ENCODE measurements around the gene SH3RF3. TPM values are rescaled to one million over a fixed set of nuclear protein-coding genes. Genes with fewer than 3 reads are reported as not detected.

Gene SH3RF3
- total and polyA plus RNA-seq, 9 of the 15 experiments (the other 6 are each of a cell fraction or from before 2014, with no cell fraction given), result 0.02 TPM; not detected in 8

DNA sequence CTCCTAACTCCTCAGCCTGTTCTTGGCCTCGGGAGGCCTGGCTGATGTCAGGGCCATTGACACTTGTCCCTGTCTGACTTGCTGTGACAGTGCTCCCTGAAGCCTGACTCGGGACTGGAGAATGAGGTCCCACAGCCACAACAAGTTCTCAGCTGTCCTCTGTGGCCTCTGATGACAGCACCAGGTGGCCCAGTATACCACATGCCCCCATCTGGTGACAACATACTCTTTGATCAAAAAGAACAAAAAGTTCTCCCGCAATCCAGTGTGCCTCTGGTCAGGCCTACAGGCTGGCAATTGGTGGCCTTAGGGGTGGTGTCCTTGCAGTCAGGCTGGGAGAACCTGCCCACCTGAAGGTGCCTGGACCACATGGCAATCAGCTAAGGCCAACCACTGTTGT, 382.2 kb downstream of the SH3RF3 start:
- Histone ChIP-seq H3K9me1 (ENCODE audit: control insufficient read depth, insufficient read depth, low read length) (no peaks in the 10 kb centered on the region), H2AFZ (ENCODE audit: low read depth, low read length) (no peak overlapping the region), H3K4me2 (ENCODE audit: insufficient read depth, low read length) (no peak overlapping the region), H3K9me3 (replicated peaks; ENCODE audit: control insufficient read depth, insufficient read depth, low read depth, low read length) (no peaks in the 10 kb centered on the region), H4K20me1 (replicated peaks; ENCODE audit: control insufficient read depth, insufficient read depth, low read length) (peaks cover 4% of the 10 kb centered on the region), H3K9ac (ENCODE audit: insufficient read depth in 1 of 2, low read depth in 2 of 2, low read length in 2 of 2) (no peak overlapping the region), H3K4me3 (no peak overlapping the region), H3K4me1 (replicated peaks in 1 of 2; ENCODE audit: control insufficient read depth in 2 of 2, insufficient read depth in 2 of 2, low read length in 2 of 2) (peaks cover 0 to 2% of the 10 kb centered on the region in 2 experiments; a peak in 1 of 5 replicates), H3K27me3 (ENCODE audit: control insufficient read depth in 2 of 2, insufficient read depth in 2 of 2, low read length in 2 of 2) (peaks cover 0 to 15% of the 10 kb centered on the region in 2 experiments; a peak in 1 of 5 replicates), H3K79me2 (ENCODE audit: control insufficient read depth, insufficient read depth, low read length) (no peaks in the 10 kb centered on the region), H3K36me3 (ENCODE audit: control insufficient read depth, insufficient read depth, low read length) (no peaks in the 10 kb centered on the region), H3K27ac (ENCODE audit: extremely low read depth, low read depth, low read length) (no peak overlapping the region)
- TF ChIP-seq OTX1 (CRISPR knock-in tag; IDR thresholded peaks at IDR 0.05) (no peak), ZNF184 (CRISPR knock-in tag; IDR thresholded peaks at IDR 0.05) (no peak), ZNF282 (CRISPR knock-in tag; IDR thresholded peaks at IDR 0.05) (no peak), ZBTB7A (IDR thresholded peaks at IDR 0.05; ENCODE audit: borderline replicate concordance, control insufficient read depth, low read depth, low read length) (no peak)
- TF ChIP-seq, protein P1, sequence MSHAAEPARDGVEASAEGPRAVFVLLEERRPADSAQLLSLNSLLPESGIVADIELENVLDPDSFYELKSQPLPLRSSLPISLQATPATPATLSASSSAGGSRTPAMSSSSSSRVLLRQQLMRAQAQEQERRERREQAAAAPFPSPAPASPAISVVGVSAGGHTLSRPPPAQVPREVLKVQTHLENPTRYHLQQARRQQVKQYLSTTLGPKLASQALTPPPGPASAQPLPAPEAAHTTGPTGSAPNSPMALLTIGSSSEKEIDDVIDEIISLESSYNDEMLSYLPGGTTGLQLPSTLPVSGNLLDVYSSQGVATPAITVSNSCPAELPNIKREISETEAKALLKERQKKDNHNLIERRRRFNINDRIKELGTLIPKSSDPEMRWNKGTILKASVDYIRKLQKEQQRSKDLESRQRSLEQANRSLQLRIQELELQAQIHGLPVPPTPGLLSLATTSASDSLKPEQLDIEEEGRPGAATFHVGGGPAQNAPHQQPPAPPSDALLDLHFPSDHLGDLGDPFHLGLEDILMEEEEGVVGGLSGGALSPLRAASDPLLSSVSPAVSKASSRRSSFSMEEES (CRISPR knock-in tag; IDR thresholded peaks at IDR 0.05), result no peak
- TF ChIP-seq, protein P2, sequence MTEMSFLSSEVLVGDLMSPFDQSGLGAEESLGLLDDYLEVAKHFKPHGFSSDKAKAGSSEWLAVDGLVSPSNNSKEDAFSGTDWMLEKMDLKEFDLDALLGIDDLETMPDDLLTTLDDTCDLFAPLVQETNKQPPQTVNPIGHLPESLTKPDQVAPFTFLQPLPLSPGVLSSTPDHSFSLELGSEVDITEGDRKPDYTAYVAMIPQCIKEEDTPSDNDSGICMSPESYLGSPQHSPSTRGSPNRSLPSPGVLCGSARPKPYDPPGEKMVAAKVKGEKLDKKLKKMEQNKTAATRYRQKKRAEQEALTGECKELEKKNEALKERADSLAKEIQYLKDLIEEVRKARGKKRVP (CRISPR knock-in tag; IDR thresholded peaks at IDR 0.05), result no peak
- TF ChIP-seq, protein P3, sequence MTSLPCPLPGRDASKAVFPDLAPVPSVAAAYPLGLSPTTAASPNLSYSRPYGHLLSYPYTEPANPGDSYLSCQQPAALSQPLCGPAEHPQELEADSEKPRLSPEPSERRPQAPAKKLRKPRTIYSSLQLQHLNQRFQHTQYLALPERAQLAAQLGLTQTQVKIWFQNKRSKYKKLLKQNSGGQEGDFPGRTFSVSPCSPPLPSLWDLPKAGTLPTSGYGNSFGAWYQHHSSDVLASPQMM (CRISPR knock-in tag; IDR thresholded peaks at IDR 0.05), result no peak
- TF ChIP-seq, protein P4, sequence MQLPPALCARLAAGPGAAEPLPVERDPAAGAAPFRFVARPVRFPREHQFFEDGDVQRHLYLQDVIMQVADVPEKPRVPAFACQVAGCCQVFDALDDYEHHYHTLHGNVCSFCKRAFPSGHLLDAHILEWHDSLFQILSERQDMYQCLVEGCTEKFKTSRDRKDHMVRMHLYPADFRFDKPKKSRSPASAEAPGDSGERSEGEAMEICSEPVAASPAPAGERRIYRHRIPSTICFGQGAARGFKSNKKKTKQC (CRISPR knock-in tag; IDR thresholded peaks at IDR 0.05), result no peak
- in situ Hi-C loops (cut with MboI) (no loop called here), intact Hi-C loops (cut with micrococcal nuclease) (no loop called here)
- FAIRE-seq, result no peak
- BruUV-seq (replicated peaks), result no TSS peak
- ATAC-seq, result no peak
- CTCF ChIA-PET (ENCODE audit: low intra/inter-chr PET ratio), result no interaction called here
- 4% methylated on average over 3 of the region's 3 CpGs for WGBS (ENCODE audit: insufficient coverage, low coverage, missing lambda C conversion rate)
- POLR2A ChIA-PET, result no interaction called here
- DNase-seq (ENCODE audit: extremely low read depth in 1 of 4, low spot score in 3 of 4), result no peak
